Stimulated activated CD8-positive, alpha-beta memory T cell treated with anti-CD3 and anti-CD28 coated beads, Interleukin-4, amount 100 ng/mL, for 1 hour (primary cell): Measurements from ENCODE around the gene KATNB1.
"Not testable (repeated sequence)": the region's sequence is repeated elsewhere in the genome, so short reads cannot be mapped to it uniquely, and the experiment has no call there.

Source experiments
- DNase-seq, 2 donors: peaks; one replicate each; pipeline ENCODE4 v3.0.0-alpha.2; 2020; ENCODE audit warnings: low read depth in 2 of 2, low spot score in 1 of 2

Gene KATNB1

GRCh38 chr16:57742543-57742942 is 7.0 kb downstream of the KATNB1 start:
- no peak for DNase-seq

DNA sequence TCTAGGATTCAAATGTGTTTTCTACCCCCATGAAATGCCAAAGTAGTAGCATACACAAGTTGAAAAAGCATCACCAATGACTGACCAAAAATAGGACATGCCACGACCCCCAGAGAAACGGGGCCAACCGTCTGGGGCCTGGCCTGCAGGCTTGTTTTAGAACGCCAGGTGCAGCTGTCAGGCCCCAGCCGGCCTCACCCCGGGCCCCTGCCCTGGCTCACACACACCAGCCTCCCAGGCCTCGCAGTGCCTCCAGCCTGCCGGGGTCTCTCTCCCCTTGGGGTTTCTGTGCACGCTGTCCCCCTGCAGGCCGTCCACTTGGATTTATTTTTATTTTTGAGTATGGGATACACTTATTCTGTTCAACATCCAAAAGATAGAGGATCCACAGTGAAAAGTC is 7.9 kb downstream of the KATNB1 start:
- DNase-seq = no peak

- DNase-seq = no peak
Observed at GRCh38 chr16:57743886-57744641, 8.5 kb downstream of the KATNB1 start.

- DNase-seq = no peak
Observed at GRCh38 chr16:57744642-57744903, 9.0 kb downstream of the KATNB1 start.

DNA sequence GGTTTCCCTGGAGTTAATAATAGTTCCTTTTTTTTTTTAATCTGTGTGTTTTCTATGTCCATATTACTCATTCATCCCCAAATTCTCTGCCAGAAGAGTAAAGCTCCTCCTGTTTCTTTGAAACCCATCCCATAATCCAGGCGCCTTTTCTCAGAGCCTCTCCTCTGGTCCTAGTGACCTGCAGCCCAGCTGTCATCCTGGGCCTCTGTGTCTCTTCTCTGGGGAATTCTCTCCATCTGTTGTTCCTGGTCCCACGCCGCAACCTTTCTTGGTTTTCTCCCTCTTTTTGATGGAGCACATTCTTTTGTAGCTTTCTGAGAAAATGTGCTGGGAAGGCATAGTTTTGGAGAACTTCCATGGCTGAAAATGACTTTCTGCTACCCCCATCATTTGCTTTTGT is 10.2 kb downstream of the KATNB1 start:
- DNase-seq = no peak

DNA sequence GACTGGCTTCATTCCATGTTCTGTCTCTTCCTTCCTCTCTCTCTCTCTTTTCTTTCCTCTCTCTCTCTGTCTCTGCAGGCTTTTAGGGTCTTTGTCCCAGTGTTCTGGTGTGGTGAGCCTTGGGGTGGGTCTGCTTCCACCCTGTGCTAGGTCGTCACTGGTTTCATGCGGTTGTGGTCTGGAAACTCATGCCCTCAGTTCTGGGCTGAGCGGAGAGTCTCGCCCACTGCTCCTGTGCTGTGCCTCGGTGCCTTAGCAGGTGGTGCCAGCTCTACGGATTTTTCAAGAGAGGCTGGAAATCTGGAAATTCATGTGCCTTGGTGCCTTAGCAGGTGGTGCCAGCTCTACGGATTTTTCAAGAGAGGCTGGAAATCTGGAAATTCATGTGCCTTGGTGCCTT is 10.7 kb downstream of the KATNB1 start:
- DNase-seq = not testable (repeated sequence)

GRCh38 chr16:57747091-57747490 is 11.5 kb downstream of the KATNB1 start:
- DNase-seq = no peak

DNA sequence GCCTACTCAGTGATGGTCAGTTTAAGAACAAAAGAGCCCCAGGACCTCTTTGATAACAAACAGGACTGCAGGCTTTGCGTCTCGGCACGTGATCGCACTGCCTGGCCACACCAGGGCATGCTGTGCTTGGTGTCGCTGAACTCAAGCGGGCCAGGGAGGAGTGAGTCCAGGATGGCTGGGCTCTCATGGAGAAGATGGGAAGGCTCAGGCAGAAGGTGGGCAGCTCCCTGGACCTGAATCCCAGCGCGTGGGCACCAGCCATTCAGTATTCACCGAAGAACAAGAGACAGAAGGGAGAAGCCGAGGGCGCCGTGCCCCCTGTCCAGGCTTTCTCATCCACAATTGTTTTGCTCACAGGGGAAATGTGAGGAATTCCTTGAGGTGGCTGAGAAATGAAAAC is 11.9 kb downstream of the KATNB1 start:
- DNase-seq = no peak

GRCh38 chr16:57747996-57748395 is 12.4 kb downstream of the KATNB1 start:
- no peak for DNase-seq

- no peak for DNase-seq
Observed at GRCh38 chr16:57748596-57748995, 13.0 kb downstream of the KATNB1 start.

DNA sequence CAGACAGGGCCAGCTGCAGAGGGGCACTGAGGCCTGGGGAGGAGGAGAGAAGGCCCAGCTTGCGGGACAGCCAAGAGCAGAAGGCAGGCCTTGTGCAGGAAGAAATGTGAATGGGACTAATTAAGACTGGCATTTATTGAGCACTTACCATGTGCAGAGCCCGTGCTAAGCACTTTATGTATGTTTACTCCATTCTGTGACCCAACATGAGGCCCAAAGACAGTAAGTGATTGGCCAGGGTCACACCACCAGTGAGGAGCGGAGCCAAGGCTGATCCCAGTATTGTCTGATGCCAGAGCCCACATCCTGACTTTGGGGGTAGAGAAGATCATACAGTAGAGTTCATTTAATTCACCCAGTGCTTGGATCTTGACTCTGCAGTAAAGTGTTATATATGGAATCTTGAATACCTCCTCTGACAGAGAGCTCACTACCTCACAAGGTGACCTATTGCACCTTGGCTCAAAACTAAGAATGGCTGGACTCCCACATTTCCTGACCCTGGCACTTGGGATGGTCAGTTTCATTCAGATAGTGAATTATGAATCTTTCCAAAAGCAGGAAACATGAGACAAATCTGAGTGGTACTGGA is 13.6 kb downstream of the KATNB1 start:
- DNase-seq = no peak

- no peak for DNase-seq
Observed at GRCh38 chr16:57749856-57750452, 14.4 kb downstream of the KATNB1 start.

DNA sequence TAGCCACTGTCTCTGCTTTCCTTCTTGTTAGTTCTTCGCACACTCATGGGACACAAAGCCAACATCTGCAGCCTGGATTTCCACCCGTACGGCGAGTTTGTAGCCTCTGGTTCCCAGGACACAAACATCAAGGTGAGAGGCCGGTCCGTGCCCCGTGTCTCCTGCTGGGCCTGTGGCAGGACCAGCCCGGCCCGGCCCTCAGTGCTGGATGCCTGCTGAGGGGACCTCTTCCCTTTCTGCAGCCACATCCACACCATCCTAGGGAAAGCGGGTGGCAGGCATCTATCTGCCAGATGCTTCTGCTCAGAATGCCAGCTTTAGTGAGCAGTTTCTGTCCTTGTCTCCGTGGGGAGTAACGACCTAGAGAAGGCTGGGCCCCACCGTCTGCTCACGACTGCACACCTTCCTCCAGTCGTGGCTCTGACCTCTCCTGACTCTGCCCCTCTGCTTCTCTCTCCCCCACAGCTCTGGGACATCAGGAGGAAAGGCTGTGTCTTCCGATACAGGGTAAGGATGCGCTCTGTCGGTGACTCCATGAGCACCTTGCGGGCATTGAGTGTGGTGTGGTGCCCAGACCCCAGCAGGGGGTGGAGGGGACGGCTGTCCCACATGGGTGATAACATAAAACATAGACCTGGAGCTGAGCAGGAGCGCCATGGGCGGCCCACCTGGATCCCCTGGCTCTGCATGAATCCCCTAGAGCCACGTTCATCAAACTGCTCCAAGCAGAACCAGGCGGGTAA is 15.4 kb downstream of the KATNB1 start:
- DNase-seq = no peak

GRCh38 chr16:57751539-57752202 is 16.1 kb downstream of the KATNB1 start:
- no peak for DNase-seq

- no peak for DNase-seq
Observed at GRCh38 chr16:57752203-57752580, 16.6 kb downstream of the KATNB1 start.

GRCh38 chr16:57752581-57753447 is 17.2 kb downstream of the KATNB1 start:
- no peak for DNase-seq

DNA sequence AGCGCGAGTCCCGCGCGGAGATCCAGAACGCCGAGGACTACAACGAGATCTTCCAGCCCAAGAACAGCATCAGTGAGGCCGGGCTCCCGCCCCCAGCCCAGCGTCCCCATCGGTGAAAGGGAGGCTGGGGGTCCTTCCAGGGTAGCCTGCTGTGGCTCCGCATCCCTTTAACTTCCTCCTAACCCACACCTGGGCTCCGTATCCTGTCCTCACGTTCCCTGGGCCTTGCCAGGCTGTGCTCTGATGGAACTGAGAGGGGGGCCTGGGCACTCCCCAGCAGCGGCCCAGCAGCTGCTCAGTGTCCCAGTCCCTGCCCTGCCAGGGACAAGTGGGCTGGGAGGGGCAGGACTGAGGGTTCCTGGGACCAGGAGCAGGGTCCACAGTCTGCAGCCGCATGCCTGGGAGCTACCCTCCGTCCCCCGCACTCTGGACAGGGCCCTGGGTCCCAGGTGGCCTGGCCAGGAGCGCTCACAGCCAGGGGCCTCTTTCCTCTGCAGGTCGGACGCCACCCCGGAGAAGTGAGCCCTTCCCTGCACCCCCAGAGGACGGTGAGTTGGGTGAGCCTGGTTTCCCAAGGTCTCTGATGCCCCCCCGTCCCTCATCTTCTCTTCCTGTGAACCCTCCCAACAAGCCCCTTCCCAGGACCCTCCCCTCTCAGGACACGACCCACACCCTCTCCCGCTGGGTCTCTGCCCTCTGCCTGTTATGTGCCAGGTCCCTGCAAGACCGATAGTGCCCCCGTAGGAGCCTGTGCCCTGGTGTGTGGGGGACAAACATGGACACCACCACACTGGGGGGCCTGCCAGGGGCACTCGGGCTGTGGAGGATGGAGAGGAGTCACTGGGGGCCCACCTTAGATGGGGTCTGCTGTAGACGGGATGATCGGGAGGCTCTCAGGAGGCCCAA is 18.1 kb downstream of the KATNB1 start:
- no peak for DNase-seq

DNA sequence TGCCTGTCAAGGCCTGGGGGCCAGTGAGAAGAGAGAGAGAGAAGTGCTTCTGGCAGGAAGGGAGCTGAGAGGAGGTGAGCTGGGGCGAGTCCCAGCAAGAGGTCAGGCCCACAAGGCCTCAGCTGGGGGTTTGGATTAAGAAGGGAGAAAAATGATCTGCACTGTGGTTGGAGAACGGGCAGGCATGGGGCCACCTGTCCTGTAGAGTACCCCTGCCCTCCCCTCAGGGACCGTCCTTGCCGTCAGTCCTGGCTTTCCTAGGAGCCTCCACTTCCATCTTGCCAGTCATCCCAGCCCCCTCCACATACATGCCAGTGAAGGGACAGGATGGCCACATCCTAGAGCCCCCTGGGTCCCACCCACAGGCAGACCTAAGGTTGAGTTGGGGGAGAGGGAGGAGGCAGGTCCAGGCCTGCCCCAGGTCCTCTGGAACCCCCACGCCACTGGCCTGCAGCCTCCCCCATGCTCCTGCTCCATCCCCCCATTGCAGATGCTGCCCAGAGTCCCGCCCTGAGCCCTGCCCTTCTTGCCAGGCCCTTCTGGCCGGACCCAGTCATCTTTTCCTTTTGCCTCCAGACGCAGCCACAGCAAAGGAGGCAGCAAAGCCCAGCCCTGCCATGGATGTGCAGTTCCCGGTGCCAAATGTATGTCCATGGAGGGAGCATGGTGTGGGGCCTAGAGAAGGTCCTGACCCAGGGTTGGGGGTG is 18.9 kb downstream of the KATNB1 start:
- no peak for DNase-seq

DNA sequence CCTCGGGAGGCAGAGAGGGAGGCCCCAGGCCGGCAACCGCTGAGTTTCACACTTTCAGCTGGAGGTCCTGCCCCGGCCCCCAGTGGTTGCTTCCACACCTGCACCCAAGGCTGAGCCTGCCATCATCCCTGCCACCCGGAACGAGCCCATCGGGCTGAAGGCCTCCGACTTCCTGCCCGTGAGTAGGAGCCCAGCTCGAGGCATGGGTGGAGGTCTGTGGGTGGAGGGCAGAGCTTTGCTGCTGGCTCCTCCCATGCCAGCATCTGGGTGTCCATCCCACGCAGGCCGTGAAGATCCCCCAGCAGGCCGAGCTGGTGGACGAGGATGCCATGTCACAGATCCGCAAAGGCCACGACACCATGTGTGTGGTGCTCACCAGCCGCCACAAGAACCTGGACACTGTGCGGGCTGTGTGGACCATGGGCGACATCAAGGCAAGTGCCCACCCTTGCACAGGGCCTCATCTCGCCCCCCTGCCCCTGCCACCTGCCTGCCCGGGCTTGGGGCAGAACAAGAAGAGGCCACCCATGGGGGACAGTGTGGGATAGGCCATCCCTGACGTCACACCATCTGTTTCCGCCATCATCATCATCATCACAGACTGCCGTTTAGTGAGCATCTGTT is 19.6 kb downstream of the KATNB1 start:
- DNase-seq = no peak
